ENCODE measurements around the gene MEF2C.

Gene MEF2C

DNA sequence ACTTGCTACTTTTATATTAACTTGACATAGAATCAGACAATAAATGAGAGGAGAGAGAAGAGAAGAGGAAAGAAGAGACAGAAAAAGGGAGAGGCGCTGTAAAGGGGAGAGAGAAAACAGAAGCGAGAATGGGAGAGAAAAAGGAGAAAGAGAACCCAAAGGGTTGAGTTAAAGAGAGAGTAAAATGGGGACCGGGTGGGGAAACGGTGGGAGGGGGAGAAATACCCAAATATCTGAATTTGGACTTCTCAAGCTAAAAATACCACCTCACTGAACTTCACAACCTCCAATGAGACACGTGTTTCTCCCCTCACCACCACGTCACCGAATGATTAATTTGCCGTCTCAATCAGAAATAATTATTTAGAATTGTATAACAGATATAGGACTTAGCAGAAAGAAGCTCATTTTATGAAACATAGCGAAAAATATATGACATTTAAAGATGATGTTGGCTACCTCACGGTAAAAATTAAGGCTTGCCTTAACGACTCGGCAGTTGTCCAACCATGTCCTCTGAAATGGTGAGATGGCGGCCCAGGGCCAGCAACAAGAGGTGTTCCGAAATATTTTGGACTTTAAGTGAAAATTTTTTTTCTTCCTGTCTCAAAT lies 204.1 kb downstream of the MEF2C start:
- TF ChIP-seq, protein P1, sequence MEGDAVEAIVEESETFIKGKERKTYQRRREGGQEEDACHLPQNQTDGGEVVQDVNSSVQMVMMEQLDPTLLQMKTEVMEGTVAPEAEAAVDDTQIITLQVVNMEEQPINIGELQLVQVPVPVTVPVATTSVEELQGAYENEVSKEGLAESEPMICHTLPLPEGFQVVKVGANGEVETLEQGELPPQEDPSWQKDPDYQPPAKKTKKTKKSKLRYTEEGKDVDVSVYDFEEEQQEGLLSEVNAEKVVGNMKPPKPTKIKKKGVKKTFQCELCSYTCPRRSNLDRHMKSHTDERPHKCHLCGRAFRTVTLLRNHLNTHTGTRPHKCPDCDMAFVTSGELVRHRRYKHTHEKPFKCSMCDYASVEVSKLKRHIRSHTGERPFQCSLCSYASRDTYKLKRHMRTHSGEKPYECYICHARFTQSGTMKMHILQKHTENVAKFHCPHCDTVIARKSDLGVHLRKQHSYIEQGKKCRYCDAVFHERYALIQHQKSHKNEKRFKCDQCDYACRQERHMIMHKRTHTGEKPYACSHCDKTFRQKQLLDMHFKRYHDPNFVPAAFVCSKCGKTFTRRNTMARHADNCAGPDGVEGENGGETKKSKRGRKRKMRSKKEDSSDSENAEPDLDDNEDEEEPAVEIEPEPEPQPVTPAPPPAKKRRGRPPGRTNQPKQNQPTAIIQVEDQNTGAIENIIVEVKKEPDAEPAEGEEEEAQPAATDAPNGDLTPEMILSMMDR (conservative IDR thresholded peaks at IDR 0.05; ENCODE audit: low read depth, low read length): no peak
- no peak overlapping the region for H3K4me3 ChIP-seq (ENCODE audit: low read depth, low read length)
- no peak for DNase-seq (ENCODE audit: low read depth)

DNA sequence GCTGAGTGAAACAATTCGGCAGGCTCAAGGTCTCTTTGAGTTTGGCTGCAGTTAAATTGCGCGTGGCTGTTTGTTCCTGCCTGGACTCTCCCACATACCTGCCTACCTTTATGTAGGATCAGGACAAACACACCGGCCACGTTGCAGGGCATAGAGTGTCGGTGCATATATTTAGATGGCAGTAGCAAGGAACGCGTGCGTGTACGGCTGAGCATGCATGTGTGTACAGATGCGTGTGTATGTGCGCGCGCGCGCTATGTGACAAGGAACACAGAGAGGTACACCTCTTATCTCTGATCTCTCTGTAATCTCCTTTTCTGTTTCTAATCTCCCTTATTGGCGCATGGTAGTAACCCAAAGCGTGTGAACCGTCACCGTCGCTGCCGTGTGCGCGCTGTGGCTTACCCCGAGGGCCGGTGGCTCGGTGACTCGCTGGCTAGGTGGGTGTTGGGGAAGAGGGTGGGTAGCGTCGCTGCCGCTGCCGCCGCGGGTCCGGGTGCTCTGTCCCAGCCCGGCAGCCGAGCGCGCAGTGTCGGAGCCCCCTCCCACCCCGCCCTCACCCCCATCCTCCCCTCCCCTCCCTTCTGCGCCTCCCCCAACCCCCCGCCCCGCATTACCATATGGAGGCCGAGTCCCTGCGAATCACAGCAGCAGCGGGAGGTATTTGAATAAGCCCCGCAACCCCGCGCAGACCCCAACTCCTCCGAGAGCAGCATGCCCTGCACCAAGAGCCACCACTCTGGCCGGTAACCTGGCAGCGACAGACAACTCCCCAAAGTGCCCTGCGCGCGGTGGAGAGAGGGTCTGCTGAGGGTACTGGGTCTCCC lies 204.8 kb downstream of the MEF2C start:
- no peak overlapping the region for H3K4me3 ChIP-seq (ENCODE audit: low read depth, low read length)
- TF ChIP-seq, protein P1 (conservative IDR thresholded peaks at IDR 0.05; ENCODE audit: low read depth, low read length): no peak
- no peak for DNase-seq (ENCODE audit: low read depth)

DNA sequence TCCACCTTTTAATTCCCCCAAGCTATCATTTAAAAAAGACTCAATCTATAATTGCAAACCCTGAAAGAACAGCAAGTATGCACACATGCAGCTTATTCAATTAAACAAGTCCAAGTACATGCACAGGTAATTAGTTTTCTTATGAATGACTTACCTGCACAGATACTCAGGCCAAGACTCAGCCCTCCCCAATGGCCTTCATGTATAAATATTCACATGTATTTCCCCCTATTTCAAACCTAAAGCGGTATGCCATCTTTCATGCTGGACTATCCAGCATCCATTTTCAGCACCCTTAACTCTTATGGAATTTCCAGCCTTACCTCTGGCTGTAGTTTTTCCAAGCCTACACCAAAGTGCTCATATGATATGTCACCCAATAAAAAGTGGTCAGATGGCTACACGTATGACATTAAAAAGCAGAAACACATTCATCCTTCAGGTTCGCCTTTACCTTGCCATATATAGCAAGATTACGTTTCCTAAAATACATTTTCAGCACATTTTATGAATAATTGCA lies 205.5 kb downstream of the MEF2C start:
- TF ChIP-seq, protein P1 (conservative IDR thresholded peaks at IDR 0.05; ENCODE audit: low read depth, low read length): no peak
- H3K4me3 ChIP-seq (ENCODE audit: low read depth, low read length): no peak overlapping the region
- no peak for DNase-seq (ENCODE audit: low read depth)

DNA sequence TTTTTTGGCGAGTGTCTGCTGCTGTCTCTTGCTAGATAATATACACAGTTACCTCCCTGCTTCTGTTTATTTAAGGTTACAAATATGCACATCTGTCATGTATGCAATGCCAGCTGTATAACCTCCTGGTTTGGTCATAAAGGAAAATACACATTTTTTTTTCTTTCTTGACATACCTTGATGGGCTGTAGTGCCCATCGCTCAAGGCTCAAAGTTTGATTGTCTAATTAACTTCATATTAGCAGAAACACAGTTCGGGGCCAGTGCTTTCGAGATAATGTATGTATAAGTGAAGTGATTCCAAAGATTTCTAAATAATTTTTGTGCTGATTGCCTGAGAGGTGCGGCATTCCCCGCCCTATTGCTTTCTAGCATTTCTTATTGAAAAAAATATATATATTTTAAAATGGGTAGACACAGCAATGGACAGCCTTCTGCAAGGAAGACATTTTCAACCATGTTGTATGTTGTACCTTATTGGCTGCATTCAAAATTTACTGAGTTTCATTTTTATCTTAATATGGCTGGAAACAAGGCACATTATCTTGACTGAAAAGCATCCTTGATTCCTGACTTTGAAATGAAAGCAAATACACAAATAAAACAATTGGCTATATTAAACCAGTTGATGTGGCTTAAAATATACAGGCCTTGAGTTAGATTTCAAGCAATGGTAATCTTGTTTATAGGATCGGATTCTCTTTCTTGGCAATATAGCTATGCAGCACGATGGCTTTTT lies 206.2 kb downstream of the MEF2C start:
- H3K4me3 ChIP-seq (ENCODE audit: low read depth, low read length): no peak overlapping the region
- TF ChIP-seq, protein P1 (conservative IDR thresholded peaks at IDR 0.05; ENCODE audit: low read depth, low read length): no peak

DNA sequence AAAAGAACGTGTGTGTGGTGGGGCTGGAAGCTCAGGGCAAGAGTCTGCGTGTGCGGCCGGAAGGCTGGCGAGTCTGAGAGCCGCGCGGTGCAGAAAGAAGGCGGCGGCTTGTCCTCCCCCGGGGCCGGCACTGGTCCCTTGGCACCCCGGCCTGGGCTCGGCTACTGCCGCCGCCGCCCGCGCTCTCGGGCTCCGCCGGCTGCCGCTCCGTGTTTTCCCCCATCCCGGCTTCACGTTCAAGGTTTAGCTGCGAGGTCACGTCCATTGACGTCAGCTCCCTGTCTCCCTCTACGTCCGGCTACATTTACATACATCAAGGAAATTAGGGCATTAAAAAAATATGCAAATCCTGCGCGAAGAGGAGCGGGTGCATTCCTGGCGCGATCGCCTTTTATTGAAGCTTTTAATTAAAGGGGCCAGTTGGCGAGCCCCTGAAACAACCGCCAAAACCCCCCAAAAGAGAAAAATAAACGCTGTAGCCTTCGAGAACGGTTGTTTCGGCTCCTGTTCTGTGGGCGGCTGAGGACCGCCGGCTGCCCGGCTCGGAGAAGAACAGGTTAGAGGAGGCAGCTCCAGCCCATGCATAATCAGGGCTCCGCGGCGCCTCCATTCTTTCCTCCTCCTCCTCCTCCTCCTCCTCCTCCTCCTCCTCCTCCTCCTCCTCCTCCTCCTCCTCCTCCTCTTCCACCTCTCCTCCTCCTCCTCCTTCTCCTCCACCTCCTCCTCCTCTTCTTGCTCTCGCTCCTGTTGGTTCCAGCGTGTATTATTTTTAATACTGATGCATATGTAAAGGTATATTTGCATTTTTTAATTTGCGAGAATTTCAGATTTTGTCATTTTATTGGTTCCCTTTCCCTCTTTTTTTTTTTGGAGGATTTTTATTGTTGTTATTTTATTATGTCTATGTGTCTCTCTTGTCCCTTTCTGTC lies 207.0 kb downstream of the MEF2C start:
- TF ChIP-seq, protein P1 (conservative IDR thresholded peaks at IDR 0.05; ENCODE audit: low read depth, low read length): no peak
- no peak for DNase-seq (ENCODE audit: low read depth)
- H3K4me3 ChIP-seq (ENCODE audit: low read depth, low read length): peak overlapping the region; percentile 24

More for the DNA sequence above, 206.2 kb downstream of the MEF2C start:
- DNase-seq (ENCODE audit: low read depth): no peak

DNA sequence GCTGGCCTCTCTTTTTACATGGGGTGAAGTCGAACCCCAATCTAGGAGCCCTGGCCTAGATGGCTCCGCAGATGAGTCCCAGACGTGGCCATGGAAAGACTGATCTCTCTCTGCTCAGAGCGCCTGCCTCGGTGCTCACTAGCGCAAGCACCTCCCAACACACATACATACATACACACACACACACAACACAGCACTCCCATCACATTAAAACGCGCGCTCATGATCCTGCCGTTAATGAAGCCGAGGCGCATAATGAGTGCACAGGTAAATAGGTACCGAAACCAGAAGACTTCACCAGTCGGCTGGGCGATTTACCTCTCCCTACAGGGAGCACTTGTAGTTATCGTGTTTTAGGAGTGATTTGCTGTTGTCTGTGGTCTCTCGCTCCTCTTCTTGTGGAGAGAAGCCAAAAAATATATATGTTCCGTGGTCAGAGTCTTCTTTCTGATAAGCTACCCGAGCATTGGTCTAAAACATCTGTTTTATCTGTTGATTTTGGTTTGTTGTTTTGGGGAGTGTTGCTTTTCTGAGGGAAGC lies 207.7 kb downstream of the MEF2C start:
- no peak for DNase-seq (ENCODE audit: low read depth)
- H3K4me3 ChIP-seq (ENCODE audit: low read depth, low read length): no peak overlapping the region
- TF ChIP-seq, protein P1 (conservative IDR thresholded peaks at IDR 0.05; ENCODE audit: low read depth, low read length): no peak
